GM19238 (cell line): ENCODE data around the gene RBM5.

Source experiments
- DNase-seq: peaks from one replicate; pipeline ENCODE4 v3.0.0; 2011; ENCODE audit warnings: low spot score; ENCODE audit not compliant: insufficient read length

RBM5 gene

DNA sequence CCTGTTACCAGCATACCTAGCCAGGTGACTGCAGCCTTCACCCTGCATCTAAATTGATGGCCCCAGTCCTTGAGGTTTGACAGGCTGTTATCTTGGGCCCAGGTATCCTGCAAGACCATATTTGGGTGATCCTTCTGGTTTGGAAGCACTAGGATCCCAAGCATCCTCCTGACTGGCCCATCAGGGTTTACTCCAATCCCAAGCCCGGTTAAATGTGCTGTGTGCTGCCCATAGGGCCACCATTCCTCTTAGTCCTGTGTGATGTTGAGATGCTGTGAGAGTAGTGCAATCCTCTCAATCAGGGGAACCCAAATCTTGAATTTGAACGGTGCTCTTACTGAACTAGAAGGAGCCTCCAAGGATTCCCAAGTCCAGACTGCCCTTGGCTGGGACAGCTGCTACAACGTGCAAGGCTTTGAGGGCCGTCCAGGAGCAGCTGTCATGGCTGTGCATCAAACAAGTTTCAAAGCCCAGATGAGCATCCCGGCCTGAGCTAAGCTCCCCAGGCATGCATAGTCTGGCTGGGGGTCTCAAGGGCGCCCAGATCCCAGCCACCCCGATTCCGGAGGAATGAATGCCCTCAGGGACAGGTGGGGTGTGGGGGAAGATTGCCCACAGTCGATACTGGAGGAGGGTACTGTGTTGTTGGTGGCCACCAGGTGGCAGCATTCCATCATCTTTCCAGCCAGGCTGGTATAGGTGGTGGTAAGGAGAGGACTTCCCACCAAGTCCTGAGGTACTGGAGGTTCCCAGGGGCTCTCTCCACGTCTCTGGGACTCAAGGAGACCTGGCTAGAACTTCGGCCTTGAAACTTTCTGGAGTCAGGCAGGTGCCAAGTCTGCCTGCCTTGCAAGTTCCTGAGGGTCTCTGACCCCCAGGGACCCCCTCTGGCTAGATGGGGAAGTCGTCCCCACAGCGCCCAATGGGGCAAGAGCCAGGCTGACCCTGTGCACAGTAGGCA, 32.6 kb downstream of the RBM5 start:
- DNase-seq, result peak; percentile 85

DNA sequence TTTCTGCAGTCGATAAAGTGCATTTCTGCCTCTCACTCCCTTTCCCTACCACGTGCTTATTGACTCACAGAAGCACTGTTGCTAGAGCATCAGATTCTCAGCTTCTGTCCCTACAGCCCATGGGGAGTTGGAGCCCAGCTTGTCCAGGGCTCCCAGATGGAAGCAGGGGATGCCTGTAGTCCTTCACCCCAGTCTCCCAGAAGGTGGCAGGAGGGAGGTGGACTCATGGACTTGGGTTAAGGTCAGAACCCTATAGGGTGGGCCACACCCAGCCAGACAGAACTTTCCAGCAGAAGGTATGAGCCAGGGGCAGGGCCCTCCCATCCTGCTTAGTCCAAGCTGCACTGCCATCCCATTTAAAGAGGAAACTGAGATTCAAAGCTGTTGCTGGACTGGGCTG, 33.4 kb downstream of the RBM5 start:
- DNase-seq, result no peak

DNA sequence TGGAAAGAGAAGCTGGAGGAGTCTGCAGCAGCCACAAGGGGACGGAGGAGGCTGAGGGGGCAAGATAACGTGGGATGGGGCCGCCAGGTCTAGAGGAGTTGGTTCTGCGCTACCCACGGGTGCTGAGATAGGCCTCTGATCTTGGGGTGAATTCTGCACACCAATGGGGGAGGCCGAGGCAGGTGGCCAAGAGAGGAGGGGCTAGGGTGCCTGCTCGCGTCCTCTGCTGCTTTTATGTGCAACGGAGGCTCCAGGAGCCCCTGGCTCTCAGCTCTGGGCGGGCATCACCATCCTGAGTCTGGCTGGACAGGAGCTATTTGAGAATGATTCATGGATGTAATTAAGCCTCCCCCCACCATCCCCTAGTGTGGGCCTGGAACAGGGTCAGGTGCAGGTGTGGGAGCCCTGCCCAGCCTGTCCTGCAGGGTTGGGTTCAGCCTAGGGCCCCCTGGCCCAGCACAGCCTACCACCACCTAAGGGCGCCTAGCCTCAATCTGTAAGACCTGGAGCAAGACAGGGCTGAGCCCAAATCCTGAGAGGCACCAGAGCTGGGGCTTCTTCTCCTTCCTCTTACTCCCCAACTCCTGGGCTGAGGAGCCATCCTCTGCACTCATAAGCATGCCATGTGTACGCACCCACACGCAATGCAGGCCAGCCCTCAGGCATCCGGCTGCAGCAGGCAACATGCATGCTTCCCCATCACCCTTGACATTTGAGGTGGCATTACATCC, 34.1 kb downstream of the RBM5 start:
- DNase-seq, result no peak

- DNase-seq, result no peak
Observed at GRCh38 chr3:50123394-50124051, 34.8 kb downstream of the RBM5 start.

GRCh38 chr3:50124052-50124799, 35.5 kb downstream of the RBM5 start:
- no peak for DNase-seq

DNA sequence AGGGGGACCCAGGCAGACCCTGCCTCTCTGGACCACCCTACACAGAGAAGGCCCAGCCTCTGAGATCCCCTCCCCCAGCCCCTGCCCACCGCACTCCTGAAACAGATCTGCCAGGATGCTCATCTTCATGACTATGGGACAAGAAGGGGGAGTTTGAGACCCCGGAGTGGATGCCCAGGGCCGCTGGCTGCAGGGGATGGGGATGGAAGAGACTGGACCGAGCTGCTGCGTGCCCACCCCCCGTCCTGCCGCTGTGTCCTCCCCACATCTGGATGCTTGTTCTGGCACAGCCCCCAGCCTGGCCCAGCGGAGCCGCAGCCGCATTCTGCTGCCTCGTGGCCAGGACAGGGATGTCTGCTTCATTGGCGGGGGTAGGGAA, 36.1 kb downstream of the RBM5 start:
- no peak for DNase-seq

- DNase-seq, result no peak
Observed at GRCh38 chr3:50125541-50126286, 37.0 kb downstream of the RBM5 start.

- DNase-seq, result no peak
Observed at GRCh38 chr3:50126287-50127211, 37.8 kb downstream of the RBM5 start.

- DNase-seq, result no peak
Observed at GRCh38 chr3:50127251-50127691, 38.6 kb downstream of the RBM5 start.

DNA sequence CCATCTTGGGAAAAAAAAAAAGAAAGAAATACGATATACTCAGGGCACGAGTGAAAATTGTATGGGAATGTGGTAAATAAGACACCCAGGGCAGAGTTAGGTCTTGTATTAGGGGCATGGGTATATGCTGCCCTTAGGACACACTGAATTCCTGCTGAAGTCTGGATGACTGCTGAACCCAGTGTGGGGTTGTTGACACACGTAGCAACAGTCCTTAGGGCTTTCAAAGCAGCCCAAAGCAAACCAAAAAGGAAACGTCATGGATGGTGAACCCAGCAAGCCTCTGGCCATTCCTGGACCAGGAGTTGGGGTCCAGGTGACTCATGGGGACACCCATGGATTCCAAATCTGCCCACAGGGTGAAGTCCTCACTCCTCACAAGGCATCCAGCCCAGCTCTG, 39.3 kb downstream of the RBM5 start:
- no peak for DNase-seq

DNA sequence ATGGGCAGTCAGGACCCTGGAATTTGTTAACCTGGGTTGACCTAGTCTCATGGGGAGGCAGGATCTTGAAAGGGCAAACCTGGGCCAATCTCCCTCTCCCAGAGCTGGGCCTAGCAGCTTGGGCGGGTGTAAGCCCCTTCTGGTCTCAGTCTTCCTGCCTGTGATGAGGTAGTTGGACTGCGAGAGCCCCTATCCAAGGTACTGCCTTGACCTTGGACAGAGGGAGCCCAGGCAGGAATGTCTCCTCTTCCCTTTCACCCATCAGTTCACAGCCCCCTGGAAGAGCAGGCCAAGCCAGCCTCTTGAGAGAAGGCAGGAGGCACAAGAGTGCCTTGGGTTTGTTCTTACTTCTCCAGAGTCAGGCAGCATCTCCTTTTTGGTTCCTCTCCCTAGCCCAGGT, 41.7 kb downstream of the RBM5 start:
- DNase-seq, result no peak

DNA sequence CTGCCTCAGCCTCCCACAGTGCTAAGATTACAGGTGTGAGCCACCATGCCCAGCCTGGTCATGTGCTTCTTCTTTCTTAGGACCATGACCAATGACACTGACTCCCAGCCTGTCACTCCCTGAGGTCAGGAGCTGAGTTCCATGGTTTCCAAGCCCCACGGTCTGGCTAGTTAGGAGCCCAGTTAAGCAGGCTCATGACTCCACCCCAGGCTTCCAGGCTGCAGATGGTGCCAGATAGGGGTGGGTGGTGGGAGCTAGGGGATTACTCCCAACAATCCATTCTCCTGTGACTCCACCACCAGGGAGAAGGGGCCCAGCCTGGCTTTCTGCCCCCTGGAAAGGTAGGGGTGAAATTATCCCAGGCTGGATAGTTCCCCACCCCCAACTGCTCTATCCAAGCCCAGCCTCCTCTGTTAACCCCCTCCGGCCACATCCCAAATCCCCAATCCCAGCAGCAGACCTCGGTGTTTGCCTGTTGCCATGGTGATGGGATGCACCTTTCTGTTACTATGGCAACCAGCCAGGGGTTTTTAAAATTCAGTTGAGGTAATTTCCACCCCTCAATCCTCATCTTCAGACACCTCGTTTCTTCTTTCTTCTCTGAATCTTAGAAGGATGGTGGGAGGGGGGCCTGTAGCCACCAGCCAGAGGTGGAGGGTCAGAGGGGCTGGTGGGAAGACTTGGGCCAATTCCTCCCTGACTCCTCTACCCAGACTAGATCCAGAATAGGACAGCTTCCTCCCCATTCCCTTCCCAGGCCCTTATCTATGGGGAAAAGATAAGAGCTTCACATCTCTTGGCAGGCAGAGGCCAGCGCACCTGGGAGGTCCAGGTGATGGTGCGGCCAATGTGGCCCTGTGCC, 43.9 kb downstream of the RBM5 start:
- DNase-seq, result no peak

GRCh38 chr3:50133283-50133615, 44.5 kb downstream of the RBM5 start:
- no peak for DNase-seq

- no peak for DNase-seq
Observed at GRCh38 chr3:50134367-50134766, 45.6 kb downstream of the RBM5 start.

DNA sequence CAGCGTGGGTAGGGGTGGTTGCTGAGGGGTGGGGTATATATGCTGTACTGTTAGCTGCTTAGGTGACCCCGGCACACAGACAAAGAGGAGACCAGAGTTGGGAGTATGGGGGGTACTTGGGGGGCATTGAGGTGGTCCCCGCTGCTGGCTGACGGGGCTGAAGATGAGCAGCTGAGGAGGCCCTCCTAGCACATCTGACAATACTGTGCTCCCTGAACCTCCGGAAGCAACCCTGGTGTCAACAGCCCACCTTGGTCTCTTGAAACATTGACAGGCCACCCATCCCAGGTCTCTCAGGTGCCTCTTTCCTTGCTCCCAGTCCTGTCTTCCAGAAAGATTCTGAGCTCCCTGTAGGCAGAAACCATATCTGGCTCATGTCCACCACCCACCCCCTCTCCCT, 47.2 kb downstream of the RBM5 start:
- DNase-seq, result no peak

DNA sequence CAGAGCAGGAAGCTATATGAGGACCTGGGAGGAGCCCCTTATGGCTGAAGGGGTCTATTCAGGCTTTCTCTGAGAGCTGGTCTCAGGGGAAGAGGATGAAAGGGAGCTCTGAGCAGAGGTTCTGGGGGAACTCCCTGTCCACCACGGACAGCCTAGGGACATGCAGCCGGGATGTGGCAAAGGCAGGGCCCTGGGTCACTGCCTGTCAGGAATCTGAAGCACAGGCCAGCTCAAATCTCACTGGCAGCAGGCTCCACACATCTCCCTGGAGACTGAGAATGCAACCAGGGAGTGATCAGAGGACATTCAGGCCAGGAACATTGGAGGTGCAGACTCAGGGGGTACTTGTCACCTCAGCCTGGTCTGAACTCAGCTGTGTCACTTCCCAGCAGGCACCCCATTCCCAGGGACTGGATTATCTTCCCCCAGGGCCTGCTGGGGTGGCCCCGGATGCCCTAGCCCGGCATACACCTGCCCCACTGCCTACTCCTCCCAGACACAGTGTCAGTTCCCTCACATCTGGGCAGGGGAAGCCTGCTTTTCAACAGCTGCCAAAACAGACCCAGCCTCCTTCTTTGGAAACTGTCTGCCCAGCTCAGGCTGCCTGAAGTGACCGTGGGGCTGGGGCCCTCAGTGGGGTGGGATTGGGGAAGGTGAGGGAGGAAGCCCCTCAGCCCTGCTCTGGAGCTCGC, 48.1 kb downstream of the RBM5 start:
- DNase-seq, result no peak

GRCh38 chr3:50137531-50137930, 48.8 kb downstream of the RBM5 start:
- no peak for DNase-seq
